NCI-H1105 (cell line): Measurements from ENCODE around the gene ATP2A1.
"Not testable (repeated sequence)": the region's sequence is repeated elsewhere in the genome, so short reads cannot be mapped to it uniquely, and the experiment has no call there.

Source experiments
- DNase-seq: peaks from one replicate; lab custom pipeline; 2025; lab: John Stamatoyannopoulos, UW

Gene ATP2A1

DNA sequence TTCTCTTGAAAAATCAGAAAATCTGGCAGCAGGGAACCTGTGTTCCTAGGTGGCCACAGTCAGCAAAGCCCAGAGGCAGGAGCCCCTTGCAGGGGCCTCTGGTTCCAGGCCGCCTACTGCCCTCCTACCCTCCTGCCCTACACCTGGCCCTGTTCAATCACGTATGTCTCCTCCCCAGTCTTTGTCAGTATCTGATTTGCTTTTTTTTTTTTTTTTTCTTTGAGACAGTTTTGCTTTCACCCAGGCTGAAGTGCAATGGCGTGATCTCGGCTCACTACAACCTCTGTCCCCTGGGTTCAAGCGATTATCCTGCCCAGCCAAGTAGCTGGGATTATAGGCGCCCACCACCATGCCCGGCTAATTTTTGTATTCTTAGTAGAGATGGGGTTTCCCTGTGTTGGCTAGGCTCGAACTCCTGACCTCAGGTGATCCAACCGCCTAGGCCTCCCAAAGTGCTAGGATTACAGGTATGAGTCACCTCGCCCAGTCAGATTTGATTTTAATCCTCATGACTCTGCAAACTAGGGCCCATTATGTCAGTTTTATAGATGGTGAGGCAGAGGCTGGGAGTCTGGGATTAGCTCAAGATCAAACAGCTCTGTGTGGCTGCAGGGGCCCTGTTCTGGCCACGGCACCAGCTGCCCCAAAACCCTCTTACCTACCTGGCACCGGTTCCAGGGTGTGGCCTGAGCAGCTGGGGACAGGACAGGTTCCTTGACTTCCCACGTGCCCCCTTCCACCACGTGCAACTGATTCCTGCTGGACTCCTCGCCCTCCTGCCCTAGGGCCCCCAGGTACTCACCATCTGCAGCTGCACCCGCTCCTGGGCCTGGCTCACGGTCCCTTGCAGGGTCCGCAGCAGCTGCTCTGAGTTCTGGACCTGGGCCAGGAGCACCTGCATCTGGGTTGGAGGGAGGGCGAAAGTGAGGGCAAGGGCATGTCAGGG, 32.1 kb downstream of the ATP2A1 start:
- DNase-seq: peak; percentile 81

DNA sequence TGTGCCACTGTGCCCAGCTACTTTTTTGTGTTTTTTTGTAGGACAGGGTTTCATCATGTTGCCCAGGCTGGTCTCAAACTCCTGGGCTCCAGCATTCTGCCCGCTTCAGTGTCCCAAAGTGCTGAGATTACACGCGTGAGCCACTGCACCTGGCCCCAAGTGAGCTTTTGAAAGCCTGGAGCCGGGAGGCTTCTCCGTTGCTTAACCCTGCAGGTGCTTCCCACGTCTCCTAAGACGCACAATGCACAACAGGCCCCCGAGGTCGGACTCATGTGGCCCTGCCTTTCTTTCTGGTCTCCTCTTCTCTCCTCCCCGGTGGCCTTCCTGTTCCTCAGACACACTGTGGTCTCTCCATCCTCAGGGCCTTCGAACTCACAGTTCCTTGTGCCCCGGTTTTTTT, 34.3 kb downstream of the ATP2A1 start:
- DNase-seq: no peak

DNA sequence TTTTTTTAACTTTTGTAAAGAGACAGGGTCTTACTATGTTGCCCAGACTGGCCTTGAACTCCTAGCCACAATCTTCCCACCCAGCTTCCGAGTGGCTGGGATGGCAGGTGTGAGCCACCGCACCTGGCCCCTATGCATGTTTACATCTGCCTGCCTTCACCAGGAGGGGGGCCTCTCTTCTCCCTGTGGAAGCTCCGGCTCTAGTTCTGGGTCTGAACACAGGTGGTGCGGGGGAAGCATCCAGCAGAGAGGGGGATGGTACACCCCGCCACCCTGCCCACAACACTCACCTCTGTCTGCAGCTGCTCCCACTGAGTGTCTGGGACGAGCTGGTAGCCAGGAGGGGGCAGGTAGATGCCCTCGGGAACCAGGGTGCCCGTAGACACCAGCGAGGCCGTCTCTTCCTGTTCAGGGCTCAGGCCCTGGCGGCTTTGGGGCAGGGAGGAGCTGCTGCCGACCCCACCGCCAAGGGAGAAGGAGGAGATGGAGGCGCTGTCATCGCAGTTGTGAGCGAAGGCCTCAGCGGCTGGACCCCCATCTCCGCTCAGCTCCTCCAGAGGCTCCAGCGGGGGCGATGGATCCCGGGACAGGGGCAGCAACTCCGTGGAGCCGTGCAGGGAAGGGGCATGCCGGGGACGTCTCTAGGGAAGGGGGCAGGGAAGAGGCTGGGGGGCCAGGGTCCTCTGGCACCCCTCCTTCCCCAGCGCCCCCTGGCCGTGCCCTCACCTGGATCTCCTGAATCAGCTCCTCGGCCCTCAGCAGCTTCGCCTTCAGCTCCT, 35.8 kb downstream of the ATP2A1 start:
- no peak for DNase-seq

DNA sequence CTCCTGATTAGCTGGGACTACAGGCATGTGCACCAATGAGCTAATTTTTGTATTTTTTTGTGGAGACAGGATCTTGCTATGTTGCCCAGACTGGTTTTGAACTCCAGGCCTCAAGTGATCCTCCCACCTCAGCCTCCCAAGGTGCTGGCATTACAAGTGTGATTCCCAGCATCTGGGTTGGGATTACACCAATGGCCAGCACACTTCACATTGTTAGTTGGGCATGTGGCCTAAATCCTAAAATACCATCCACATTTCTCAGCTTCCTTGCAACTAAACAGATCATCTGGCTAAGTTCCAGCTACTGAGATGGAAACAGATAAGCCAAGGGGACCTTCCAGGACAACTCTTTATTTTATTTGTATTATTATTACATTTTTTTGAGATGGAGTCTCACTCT, 36.9 kb downstream of the ATP2A1 start:
- no peak for DNase-seq

DNA sequence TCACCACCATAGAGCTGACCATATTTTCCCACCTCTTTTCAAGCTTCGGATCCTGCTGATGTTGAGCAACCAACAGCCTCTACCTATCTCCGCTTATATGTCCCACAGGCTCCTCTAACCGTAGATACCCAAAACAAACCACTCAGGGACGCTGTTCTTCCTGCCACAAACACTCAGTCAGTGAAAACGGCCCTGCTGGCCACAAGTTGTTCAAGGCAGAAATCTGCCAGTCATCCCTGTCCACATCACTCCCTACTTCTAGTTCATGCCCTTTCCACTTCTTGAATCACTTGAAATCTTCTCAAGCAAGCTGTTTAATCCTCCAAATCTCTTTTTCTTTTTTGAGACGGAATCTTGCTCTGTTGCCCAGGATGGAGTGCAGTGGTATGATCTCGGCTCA, 38.8 kb downstream of the ATP2A1 start:
- DNase-seq: no peak

DNA sequence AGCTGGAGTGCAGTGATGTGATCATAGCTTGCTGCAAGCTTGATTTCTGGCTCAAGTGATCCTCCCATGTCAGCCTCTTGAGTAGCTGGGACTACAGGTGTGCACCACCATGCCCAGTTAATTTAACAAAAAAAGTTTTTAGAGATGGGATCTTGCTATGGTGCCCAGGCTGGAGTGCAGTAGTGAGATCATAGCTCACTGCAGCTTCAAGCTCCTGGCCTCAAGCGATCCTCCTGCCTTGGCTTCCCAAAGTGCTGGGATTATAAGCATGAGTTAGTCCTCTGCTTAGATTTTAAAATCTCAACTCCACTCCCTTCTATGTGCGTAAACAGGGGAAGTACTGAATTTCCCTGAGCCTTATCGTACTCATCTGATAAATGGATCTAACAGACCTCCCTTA, 40.4 kb downstream of the ATP2A1 start:
- DNase-seq: no peak

DNA sequence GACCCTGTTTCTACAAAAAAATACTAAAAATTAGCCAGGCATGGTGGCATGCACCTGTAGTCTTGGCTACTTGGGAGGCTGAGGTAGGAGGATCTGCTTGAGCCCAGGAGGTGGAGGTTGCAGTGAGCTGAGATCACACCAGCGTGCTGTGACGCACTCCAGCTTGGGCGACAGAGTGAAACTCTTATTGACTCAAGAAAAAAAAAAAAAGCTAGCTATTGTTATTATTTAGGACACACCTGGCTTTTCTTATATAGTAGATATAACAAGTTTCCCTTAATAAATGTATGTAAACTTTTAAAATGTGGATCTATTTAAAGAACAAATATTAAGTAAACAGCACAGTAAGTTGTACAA, 44.9 kb downstream of the ATP2A1 start:
- no peak for DNase-seq

DNA sequence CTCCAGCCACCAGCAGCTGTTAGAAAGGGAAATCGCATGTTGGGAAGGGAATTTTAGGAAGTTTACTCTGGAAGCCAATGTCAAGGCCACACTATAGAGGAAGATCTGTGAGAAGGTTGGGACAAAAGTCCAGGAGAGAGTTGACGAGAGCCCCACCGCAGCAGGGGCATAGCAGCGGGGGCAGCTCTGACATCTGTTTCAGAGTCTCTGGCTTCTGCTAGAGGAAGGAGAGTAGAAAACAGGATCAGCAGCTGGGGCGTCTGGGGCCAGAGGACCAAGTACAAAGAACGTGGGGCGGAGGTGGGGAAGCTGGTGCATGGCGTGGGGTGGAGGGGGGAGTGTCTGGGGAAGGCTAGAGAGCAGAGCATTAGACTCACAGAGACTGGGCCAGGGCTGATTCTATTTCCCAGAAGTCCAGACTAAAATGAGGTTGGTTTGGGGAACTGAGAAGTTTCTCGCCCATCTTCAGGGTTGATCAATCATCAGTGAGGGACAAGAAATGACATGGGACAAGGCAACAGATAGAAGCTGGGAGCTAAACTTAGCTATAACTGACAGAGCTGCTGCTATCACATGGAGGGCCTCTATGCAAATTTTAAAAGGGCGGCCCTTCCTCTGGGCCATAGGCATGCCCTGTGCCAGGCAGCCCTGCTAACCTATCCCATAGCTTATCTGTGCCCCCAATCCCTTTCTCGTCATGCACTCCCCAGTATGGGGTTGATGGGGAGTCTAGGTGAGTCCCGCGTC, 45.5 kb downstream of the ATP2A1 start:
- no peak for DNase-seq

DNA sequence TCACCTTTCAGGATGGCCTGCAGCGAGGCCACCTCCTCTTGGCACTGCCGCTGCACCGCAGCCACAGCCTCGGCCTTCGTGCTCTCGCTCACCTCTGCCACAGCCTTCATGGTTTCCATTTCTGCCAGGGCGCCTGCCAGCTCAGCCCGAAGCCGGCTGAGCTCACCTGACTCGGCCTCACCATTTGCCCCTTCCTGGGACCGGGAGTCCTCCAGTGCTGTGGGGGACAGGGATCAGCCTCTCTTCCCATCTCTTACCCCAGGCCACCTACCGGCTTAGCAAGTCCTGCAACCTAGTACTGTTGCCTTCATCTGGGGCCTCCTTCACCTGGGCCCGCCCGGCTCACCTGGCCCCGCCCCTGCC, 46.1 kb downstream of the ATP2A1 start:
- no peak for DNase-seq

DNA sequence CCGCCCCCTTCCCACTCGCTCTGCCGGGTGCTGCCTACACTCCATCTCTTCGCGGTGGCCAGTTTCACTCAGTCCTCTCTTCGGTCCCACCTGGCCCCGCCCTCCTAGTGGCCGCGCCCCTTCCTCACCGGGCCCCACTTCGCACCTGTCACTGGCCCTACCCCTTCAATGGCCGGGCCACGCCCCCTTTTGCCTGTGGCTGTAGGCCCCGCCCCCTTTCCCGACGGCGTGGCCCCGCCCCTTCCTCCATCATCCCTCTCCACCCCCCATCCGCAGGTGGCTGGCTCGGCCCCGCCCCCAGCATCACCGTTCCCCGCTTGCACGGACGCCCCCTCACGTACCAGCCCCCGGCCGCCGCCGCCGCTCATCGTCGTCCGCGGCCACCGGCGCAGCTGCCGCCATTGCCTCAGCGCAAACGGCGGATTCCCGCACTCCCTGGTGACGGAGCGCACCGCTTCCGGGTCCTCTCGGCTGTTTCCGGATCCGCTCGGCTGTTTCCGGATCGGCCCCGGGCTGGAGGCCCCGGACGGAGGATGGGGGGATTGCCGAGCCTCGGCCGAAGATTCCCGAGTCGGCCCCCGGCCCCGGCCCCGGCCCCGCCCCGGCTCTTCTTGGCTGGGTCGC, 46.6 kb downstream of the ATP2A1 start, which contains the start of gene RABEP2:
Gene RABEP2, minus strand, starts transcription at position 477 of the 624 bp plus-strand sequence. Its CDS starts 75 bp downstream, at position 402.
- peak; percentile 94 for DNase-seq

DNA sequence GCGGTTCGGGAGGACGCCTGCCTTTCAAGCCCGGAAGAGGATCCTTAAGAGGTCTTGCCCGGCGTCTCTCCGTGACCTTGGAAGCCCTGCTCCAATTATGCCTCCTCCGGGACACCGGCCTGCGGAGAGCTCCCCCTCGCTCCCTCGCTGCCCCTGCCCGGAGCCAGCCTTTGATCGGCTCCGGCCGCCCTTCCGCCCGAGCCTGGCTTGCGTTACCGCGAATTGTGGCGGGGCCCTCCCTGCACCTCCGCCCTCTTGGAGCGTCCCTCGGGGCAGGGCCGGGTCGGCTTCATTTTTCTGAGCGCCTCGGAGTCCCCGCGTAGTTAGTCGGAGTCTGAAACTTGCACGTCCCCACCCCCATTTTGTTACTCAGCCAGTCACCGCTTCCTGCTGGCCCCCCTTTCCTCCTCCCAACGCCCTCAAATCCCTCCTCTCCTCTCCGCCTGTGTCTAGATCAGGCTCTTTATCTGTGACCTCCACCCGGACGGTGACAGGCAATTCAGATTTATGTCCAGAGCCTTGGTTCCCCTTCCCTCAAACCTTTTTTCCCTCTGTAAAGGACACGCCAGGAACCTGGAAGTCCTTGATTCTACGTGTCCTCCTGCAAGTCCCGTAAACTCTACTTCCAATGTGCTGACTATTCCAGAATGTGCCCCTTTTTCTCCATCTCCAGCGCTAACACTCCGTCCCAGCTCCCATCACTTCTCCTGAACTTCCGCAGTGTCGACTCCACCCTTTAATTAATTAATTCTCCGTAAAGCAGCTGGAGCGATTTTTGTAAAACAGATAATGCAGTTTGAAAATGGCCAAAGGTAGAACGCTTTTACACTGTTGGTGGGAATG, 47.3 kb downstream of the ATP2A1 start:
- DNase-seq: peak; percentile 52

DNA sequence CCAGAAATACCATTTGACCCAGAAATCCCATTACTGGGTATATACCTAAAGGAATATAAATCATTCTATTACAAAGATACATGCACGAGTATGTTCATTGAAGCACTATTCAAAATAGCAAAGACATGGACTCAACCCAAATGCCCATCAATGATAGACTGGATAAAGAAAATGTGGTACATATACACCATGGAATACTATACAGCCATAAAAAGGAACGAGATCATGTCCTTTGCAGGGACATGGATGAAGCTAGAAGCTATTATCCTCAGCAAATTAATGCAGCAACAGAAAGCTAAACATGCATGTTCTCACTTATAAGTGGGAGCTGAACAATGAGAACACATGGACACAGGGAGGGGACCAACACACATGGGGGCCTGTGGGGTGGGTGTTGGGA, 48.0 kb downstream of the ATP2A1 start:
- not testable (repeated sequence) for DNase-seq

DNA sequence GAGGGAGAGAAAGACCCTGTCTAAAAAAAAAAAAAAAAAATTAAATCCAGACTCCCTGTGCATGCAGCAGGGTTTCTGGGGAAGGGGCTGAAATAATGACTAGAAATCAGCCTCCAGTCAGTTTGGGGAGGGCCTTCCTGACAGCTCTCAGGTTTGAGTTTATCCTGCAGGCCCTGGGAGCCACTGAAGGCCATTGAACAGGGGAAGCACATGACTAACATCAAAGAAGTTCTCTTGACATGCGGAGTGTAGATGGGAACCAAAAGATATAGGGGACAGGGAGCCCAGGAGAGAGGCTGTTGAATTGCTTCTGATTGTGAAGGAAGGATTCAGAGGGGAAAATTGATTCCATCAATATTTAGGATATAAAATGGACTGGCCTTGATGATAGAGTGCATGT, 49.5 kb downstream of the ATP2A1 start:
- DNase-seq: no peak

DNA sequence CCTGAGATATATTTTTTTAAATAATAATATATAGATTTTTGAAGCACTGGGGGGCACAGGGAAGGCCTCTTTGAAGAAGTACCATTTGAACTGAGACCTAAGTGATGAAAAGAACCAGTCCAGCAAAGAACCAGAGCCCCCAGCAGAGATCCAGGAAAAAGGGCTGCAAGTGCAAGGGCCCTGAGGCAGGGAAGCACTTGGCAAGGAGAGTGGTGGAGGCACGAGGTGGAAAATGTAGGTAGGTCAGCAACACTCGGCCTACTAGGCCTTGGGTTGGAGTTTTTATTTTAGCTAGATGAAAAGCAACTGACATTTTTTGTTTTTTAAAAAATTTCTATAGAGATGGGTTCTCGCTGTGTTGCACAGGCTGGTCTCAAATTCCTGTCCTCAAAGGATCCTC, 51.9 kb downstream of the ATP2A1 start:
- DNase-seq: no peak

DNA sequence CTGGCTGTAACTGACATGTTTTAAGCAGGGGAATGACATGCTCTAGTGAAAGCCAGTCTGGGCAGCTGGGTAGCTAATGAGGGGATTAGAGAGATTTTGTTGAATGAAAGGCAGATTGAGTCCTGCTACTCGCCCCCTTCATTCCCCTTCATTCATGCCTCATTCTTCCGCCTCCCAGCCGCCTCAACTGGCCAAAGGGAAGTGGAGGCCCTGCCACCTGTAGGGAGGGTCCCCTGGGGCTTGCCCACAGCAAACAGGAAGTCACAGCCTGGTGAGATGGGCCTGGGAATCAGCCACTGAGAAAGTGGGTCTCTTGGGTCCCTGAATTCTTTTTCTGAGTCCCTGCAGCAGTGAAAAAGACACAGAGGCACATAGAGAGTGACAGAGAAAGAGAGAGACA, 52.4 kb downstream of the ATP2A1 start:
- no peak for DNase-seq

DNA sequence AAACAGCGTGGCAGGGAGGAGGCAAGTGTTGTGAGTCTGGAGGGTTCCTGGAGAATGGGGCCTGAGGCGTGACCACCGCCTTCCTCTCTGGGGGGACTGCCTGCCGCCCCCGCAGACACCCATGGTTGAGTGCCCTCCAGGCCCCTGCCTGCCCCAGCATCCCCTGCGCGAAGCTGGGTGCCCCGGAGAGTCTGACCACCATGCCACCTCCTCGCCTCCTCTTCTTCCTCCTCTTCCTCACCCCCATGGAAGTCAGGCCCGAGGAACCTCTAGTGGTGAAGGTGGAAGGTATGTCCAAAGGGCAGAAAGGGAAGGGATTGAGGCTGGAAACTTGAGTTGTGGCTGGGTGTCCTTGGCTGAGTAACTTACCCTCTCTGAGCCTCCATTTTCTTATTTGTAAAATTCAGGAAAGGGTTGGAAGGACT, 53.5 kb downstream of the ATP2A1 start, which contains the start of gene CD19:
Gene CD19, plus strand, starts transcription at position 171 of the 425 bp plus-strand sequence. Its CDS starts 30 bp downstream, at position 201.
- no peak for DNase-seq

DNA sequence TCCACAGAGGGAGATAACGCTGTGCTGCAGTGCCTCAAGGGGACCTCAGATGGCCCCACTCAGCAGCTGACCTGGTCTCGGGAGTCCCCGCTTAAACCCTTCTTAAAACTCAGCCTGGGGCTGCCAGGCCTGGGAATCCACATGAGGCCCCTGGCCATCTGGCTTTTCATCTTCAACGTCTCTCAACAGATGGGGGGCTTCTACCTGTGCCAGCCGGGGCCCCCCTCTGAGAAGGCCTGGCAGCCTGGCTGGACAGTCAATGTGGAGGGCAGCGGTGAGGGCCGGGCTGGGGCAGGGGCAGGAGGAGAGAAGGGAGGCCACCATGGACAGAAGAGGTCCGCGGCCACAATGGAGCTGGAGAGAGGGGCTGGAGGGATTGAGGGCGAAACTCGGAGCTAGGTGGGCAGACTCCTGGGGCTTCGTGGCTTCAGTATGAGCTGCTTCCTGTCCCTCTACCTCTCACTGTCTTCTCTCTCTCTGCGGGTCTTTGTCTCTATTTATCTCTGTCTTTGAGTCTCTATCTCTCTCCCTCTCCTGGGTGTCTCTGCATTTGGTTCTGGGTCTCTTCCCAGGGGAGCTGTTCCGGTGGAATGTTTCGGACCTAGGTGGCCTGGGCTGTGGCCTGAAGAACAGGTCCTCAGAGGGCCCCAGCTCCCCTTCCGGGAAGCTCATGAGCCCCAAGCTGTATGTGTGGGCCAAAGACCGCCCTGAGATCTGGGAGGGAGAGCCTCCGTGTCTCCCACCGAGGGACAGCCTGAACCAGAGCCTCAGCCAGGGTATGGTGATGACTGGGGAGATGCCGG, 54.3 kb downstream of the ATP2A1 start:
- DNase-seq: no peak

DNA sequence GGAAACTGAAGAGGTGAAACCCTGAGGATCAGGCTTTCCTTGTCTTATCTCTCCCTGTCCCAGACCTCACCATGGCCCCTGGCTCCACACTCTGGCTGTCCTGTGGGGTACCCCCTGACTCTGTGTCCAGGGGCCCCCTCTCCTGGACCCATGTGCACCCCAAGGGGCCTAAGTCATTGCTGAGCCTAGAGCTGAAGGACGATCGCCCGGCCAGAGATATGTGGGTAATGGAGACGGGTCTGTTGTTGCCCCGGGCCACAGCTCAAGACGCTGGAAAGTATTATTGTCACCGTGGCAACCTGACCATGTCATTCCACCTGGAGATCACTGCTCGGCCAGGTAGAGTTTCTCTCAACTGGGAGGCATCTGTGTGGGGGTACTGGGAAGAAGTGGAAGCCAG, 54.9 kb downstream of the ATP2A1 start:
- no peak for DNase-seq

DNA sequence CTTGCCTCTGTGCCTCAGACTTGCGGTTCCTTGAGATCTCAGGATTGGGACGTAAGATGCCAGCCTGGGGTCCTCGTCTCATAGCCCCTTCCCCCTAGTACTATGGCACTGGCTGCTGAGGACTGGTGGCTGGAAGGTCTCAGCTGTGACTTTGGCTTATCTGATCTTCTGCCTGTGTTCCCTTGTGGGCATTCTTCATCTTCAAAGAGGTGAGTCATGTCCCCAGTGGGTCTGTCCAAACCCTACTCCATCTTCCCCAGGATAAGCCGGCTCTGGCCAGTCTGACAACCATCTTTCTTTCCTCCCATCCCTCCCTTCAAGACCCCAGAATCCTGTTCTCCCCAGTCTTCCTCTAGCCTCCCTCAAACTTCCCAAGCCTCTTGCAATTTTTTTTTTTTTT, 57.1 kb downstream of the ATP2A1 start:
- DNase-seq: no peak
